ENCODE data around the gene ZNF879.

Gene ZNF879

GRCh38 chr5:178996156-178996555 is 27.4 kb upstream of the ZNF879 start:
- Histone ChIP-seq H3K9me3 (ENCODE audit: severe bottlenecking) (no peaks in the 10 kb centered on the region), H3K36me3 (peaks cover 14% of the 10 kb centered on the region), H3K27me3 (ENCODE audit: insufficient read depth, low read depth, severe bottlenecking) (no peaks in the 10 kb centered on the region), H3K4me3 (ENCODE audit: low read depth, low read length) (peak overlapping the region; percentile 58), H3K27ac (peak overlapping the region; percentile 94)
- peak; percentile 90 for DNase-seq
- TF ChIP-seq CTCF (IDR thresholded peaks at IDR 0.05; ENCODE audit: low read depth, low read length) = no peak

- Histone ChIP-seq H3K36me3 (peaks cover 13% of the 10 kb centered on the region), H3K27me3 (ENCODE audit: insufficient read depth, low read depth, severe bottlenecking) (no peaks in the 10 kb centered on the region), H3K9me3 (ENCODE audit: severe bottlenecking) (no peaks in the 10 kb centered on the region), H3K4me3 (ENCODE audit: low read depth, low read length) (no peak overlapping the region), H3K27ac (peak overlapping the region; percentile 94)
- no peak for DNase-seq
- TF ChIP-seq CTCF (IDR thresholded peaks at IDR 0.05; ENCODE audit: low read depth, low read length) = no peak
Observed at GRCh38 chr5:178997191-178997590, 26.4 kb upstream of the ZNF879 start.

GRCh38 chr5:178998441-178998840 is 25.2 kb upstream of the ZNF879 start:
- DNase-seq = no peak
- H3K27me3 ChIP-seq (ENCODE audit: insufficient read depth, low read depth, severe bottlenecking) = no peaks in the 10 kb centered on the region
- H3K27ac ChIP-seq = no peak overlapping the region
- TF ChIP-seq CTCF (IDR thresholded peaks at IDR 0.05; ENCODE audit: low read depth, low read length) = no peak
- H3K4me3 ChIP-seq (ENCODE audit: low read depth, low read length) = no peak overlapping the region
- H3K9me3 ChIP-seq (ENCODE audit: severe bottlenecking) = no peaks in the 10 kb centered on the region
- H3K36me3 ChIP-seq = peaks cover 6% of the 10 kb centered on the region

GRCh38 chr5:179006564-179006963 is 17.0 kb upstream of the ZNF879 start:
- H3K27me3 ChIP-seq (ENCODE audit: insufficient read depth, low read depth, severe bottlenecking) = no peaks in the 10 kb centered on the region
- H3K36me3 ChIP-seq = no peaks in the 10 kb centered on the region
- no peak overlapping the region for H3K27ac ChIP-seq
- no peak for DNase-seq
- no peaks in the 10 kb centered on the region for H3K9me3 ChIP-seq (ENCODE audit: severe bottlenecking)
- no peak for TF ChIP-seq CTCF (IDR thresholded peaks at IDR 0.05; ENCODE audit: low read depth, low read length)
- no peak overlapping the region for H3K4me3 ChIP-seq (ENCODE audit: low read depth, low read length)

GRCh38 chr5:179008667-179009066 is 14.9 kb upstream of the ZNF879 start:
- Histone ChIP-seq H3K27me3 (ENCODE audit: insufficient read depth, low read depth, severe bottlenecking) (no peaks in the 10 kb centered on the region), H3K36me3 (no peaks in the 10 kb centered on the region), H3K27ac (no peak overlapping the region), H3K4me3 (ENCODE audit: low read depth, low read length) (no peak overlapping the region), H3K9me3 (ENCODE audit: severe bottlenecking) (no peaks in the 10 kb centered on the region)
- no peak for TF ChIP-seq CTCF (IDR thresholded peaks at IDR 0.05; ENCODE audit: low read depth, low read length)
- DNase-seq = no peak

GRCh38 chr5:179033004-179033580 is 9.5 kb downstream of the ZNF879 start:
- H3K27ac ChIP-seq = no peak overlapping the region
- H3K36me3 ChIP-seq = peaks cover 32% of the 10 kb centered on the region
- TF ChIP-seq CTCF (IDR thresholded peaks at IDR 0.05; ENCODE audit: low read depth, low read length) = no peak
- no peak overlapping the region for H3K4me3 ChIP-seq (ENCODE audit: low read depth, low read length)
- no peak for DNase-seq
- peaks cover 2% of the 10 kb centered on the region for H3K9me3 ChIP-seq (ENCODE audit: severe bottlenecking)
- H3K27me3 ChIP-seq (ENCODE audit: insufficient read depth, low read depth, severe bottlenecking) = no peaks in the 10 kb centered on the region
